HepG2 (cell line): Measurements from ENCODE around the gene NRSN2.

Source experiments
- CHD2 ChIP-seq: IDR thresholded peaks from 2 replicates; pipeline ENCODE4 v1.6.1; 2011; ENCODE audit warnings: low read depth, low read length, improper control_type of control experiment
- CTCF ChIP-seq: sonication (generic); formaldehyde crosslinking; IDR thresholded peaks from 2 replicates; pipeline ENCODE4 v1.5.0; 2020; ENCODE audit warnings: mild to moderate bottlenecking, missing genetic modification reagents, moderate library complexity
- HDAC2 ChIP-seq: sonication (generic); formaldehyde crosslinking; IDR thresholded peaks from 2 replicates; pipeline ENCODE4 v1.4.0; 2020; ENCODE audit warnings: missing genetic modification reagents
- KDM5A ChIP-seq: fragments of 200-600 bp; sonication (generic); IDR thresholded peaks from 2 replicates; pipeline ENCODE4 v1.7.0; 2018; ENCODE audit warnings: antibody characterized with exemption, mild to moderate bottlenecking, low read length, borderline replicate concordance
- PBX3 ChIP-seq: sonication (generic); formaldehyde crosslinking; IDR thresholded peaks from 2 replicates; pipeline ENCODE4 v1.8.1; 2023; ENCODE audit warnings: missing genetic modification reagents, inconsistent platforms, borderline replicate concordance
- SP2 ChIP-seq: sonication (generic); formaldehyde crosslinking; IDR thresholded peaks from 2 replicates; pipeline ENCODE4 v1.5.1; 2020; ENCODE audit warnings: mild to moderate bottlenecking, missing genetic modification reagents
- SP4 ChIP-seq: sonication (generic); formaldehyde crosslinking; IDR thresholded peaks from 2 replicates; pipeline ENCODE4 v1.8.1; 2023; ENCODE audit warnings: mild to moderate bottlenecking, missing genetic modification reagents
- TOPORS ChIP-seq: sonication (generic); formaldehyde crosslinking; IDR thresholded peaks from 2 replicates; pipeline ENCODE4 v1.8.0; 2023; ENCODE audit warnings: mild to moderate bottlenecking, missing genetic modification reagents
- XRCC5 ChIP-seq: fragments of 200-400 bp; formaldehyde crosslinking; optimal IDR thresholded peaks from 2 replicates; pipeline ENCODE3; 2017; ENCODE audit warnings: mild to moderate bottlenecking, low read length
- ZNF180 ChIP-seq: sonication (generic); formaldehyde crosslinking; IDR thresholded peaks from 2 replicates; pipeline ENCODE4 v1.4.0; 2020; ENCODE audit warnings: low read depth, missing genetic modification reagents, borderline replicate concordance
- ZNF282 ChIP-seq: fragments of 450-650 bp; IDR thresholded peaks from 2 replicates; pipeline ENCODE4 v1.6.1; 2018; ENCODE audit not compliant: partially characterized antibody
- TF ChIP-seq, protein P1 (sequence below): sonication (generic); formaldehyde crosslinking; IDR thresholded peaks from 2 replicates; pipeline ENCODE4 v1.4.0; 2020; ENCODE audit warnings: mild to moderate bottlenecking, missing genetic modification reagents

DNA sequence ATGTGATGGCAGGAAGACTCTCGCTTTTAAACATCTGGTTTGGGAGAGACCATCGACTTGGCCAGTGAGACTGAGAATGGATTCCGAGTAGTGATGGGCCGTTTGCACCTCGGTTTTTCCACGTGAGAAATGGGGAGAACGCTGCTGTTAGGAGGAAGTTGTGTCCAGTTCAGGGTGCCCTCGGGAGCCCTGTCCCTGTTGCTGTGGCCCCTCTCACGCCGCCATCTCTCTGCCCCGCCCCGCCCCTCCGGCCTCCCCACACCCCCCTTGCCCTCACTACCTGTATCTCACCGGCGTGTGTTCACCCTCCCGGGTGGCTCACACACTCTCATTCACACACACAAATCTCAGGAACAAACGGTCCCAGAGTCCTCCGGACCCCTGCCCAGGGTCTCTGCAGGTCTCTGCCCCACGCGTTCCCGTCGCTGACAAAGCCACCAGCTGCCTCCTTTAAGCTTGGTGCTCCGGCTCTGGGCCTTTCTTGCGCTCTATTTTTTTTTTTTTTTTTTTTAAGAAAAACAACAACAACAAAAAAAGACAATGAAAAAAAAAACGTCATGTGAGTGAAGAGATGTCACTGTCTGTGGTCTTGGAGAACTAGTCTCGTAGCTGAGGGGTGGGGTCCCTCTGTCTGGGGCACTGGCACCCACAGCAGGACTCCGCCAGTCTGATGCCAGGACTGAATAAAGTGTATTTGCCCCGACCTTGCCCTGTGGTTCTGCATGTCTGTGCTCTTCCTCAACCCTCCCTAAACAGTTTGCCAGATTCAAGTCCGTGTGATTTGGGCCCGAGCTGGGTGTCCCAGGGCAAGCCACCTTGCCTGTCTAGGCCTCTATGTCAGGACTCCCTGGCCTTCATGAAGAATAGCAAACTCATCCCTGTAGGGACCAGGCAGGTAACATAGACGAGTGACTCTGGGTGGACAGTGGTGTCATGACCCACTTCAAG is 18.6 kb upstream of the NRSN2 start:
- TF ChIP-seq CTCF (CRISPR knock-in tag): no peak
- no peak for TF ChIP-seq ZNF180 (CRISPR knock-in tag)
- no peak for TF ChIP-seq CHD2
- no peak for TF ChIP-seq ZNF282
- no peak for TF ChIP-seq PBX3 (CRISPR knock-in tag)
- no peak for TF ChIP-seq TOPORS (CRISPR knock-in tag)
- TF ChIP-seq SP4 (CRISPR knock-in tag): peak; percentile 27; the same call in 1 of the 2 replicates
- no peak for TF ChIP-seq KDM5A
- no peak for TF ChIP-seq HDAC2 (CRISPR knock-in tag)
- TF ChIP-seq, protein P1, sequence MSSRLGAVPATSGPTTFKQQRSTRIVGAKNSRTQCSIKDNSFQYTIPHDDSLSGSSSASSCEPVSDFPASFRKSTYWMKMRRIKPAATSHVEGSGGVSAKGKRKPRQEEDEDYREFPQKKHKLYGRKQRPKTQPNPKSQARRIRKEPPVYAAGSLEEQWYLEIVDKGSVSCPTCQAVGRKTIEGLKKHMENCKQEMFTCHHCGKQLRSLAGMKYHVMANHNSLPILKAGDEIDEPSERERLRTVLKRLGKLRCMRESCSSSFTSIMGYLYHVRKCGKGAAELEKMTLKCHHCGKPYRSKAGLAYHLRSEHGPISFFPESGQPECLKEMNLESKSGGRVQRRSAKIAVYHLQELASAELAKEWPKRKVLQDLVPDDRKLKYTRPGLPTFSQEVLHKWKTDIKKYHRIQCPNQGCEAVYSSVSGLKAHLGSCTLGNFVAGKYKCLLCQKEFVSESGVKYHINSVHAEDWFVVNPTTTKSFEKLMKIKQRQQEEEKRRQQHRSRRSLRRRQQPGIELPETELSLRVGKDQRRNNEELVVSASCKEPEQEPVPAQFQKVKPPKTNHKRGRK: no peak
- TF ChIP-seq SP2: no peak
- TF ChIP-seq XRCC5: no peak
